Stomach (tissue), 4 donors: Measurements from ENCODE around the gene FAM50A.

Source experiments
- EP300 ChIP-seq: sonication (generic); formaldehyde crosslinking; IDR thresholded peaks from one replicate; pipeline ENCODE4 v1.6.1; 2017; ENCODE audit warnings: antibody characterized with exemption
- POLR2A ChIP-seq, 4 donors: fragments of 450-650 bp; IDR thresholded peaks; one replicate each; pipeline ENCODE4 v1.6.1; 2016; ENCODE audit warnings: antibody characterized with exemption in 4 of 4, control low read depth in 2 of 4, mild to moderate bottlenecking in 1 of 4, moderate library complexity in 1 of 4
- TF ChIP-seq, protein P1 (sequence below), 7 experiments: fragments of 450-650 bp in 4 of 7; fragments of 200-600 bp in 3 of 7; sonication (generic) in 3 of 7; IDR thresholded peaks; one replicate each; pipeline ENCODE4 v1.5.1; 2016 to 2019; ENCODE audit warnings: antibody characterized with exemption in 7 of 7, control low read depth in 2 of 7, mild to moderate bottlenecking in 1 of 7

GRCh38 chrX:154413142-154413541 is 30.8 kb upstream of the FAM50A start:
- no peak for TF ChIP-seq EP300
- no peak for TF ChIP-seq POLR2A (IDR thresholded peaks at IDR 0.05)
- TF ChIP-seq, protein P1, sequence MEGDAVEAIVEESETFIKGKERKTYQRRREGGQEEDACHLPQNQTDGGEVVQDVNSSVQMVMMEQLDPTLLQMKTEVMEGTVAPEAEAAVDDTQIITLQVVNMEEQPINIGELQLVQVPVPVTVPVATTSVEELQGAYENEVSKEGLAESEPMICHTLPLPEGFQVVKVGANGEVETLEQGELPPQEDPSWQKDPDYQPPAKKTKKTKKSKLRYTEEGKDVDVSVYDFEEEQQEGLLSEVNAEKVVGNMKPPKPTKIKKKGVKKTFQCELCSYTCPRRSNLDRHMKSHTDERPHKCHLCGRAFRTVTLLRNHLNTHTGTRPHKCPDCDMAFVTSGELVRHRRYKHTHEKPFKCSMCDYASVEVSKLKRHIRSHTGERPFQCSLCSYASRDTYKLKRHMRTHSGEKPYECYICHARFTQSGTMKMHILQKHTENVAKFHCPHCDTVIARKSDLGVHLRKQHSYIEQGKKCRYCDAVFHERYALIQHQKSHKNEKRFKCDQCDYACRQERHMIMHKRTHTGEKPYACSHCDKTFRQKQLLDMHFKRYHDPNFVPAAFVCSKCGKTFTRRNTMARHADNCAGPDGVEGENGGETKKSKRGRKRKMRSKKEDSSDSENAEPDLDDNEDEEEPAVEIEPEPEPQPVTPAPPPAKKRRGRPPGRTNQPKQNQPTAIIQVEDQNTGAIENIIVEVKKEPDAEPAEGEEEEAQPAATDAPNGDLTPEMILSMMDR (IDR thresholded peaks at IDR 0.05), result no peak
